ENCODE measurements around the gene NXT2.

Gene NXT2

DNA sequence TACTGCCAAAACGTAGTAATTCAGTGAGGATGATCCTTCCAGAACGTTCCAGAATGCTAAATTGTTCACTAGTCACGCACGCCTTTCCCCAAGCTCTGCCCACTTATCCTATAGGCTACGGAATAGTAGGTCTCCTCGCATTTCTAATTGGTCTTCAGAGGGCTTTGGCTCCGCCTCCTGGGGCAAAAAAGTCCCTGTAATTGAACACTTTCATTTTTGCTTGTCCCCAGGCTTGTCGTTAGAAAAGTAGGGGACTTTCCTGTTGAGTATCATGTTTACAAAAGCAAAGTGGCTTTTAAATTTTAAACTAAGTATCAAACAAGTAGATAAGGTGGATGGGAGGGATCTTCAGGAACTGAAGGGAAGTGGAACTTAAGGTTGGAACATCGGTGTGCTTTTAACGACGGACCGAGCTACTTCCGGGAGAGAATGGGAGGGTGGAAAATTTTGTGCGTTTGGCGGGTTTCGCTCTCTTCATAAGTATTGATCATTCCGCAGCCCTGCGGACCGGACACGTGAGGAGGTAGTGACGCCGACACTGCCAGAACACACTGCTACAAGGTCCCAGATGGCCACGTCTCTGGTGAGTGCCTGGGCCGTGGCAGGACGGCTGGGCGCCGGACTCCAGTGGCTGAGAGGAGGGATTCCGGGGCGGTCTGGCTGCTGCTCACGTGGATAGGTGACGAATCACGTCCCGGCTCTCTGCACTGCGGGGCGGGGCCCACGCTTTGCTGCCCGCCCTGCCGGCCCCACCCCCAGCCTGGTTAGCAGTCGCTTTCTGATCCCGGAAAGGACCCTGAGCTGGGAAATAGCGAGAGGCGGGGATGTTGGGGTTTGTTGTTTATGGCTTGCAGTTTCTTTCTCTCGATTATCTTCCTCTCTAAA lies at the start of gene NXT2:
Gene NXT2, plus strand, starts transcription at position 406 of the 885 bp plus-strand sequence. Its CDS starts 163 bp downstream, at position 569.
- H3K36me3 ChIP-seq (ENCODE audit: control insufficient read depth, insufficient read depth, low read length): no peaks in the 10 kb centered on the region
- no peaks in the 10 kb centered on the region for H3K9me3 ChIP-seq (ENCODE audit: control insufficient read depth, insufficient read depth, low read length)
- H3K27me3 ChIP-seq (ENCODE audit: control insufficient read depth, insufficient read depth, low read length): no peaks in the 10 kb centered on the region
- WGBS (ENCODE audit: insufficient coverage, insufficient read length): no CpG with 5 or more reads among the region's 43 CpGs
- peak; percentile 41 for DNase-seq (ENCODE audit: low read depth, low spot score)
- no peaks in the 10 kb centered on the region for H3K4me1 ChIP-seq (ENCODE audit: control insufficient read depth, insufficient read depth, low read length)
- peak within 1 kb of the TSS; percentile 84; the same call in 1 of the 2 replicates for H3K4me3 ChIP-seq (ENCODE audit: low read length)
- no peak within 1 kb of the TSS for H3K27ac ChIP-seq (ENCODE audit: low read length)

DNA sequence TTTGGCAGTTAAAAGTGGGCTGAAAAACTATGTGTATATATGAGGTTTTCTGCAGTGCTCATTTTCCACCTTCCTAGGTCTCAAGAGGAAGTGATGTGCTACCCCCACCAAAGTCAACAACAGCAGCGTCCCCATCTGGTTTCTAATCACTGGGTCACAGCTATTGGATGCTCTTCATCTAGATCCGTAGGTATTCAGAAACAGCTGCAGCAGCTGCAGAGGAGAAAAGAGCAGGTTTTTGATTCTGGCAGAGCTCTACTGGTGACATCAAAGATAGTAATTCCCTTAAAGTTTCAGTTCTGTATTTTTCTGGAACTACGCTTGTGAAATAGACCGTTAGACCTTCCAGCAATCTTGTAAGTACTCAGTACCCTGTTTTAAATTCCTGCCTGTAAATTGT lies 49.0 kb upstream of the NXT2 start:
- Histone ChIP-seq H3K4me3 (ENCODE audit: low read length) (no peak overlapping the region), H3K27ac (ENCODE audit: low read length) (no peak overlapping the region), H3K4me1 (ENCODE audit: control insufficient read depth, insufficient read depth, low read length) (no peaks in the 10 kb centered on the region), H3K9me3 (ENCODE audit: control insufficient read depth, insufficient read depth, low read length) (no peaks in the 10 kb centered on the region), H3K36me3 (ENCODE audit: control insufficient read depth, insufficient read depth, low read length) (no peaks in the 10 kb centered on the region), H3K27me3 (ENCODE audit: control insufficient read depth, insufficient read depth, low read length) (no peaks in the 10 kb centered on the region)
- WGBS (ENCODE audit: insufficient coverage, insufficient read length): no CpG with 5 or more reads among the region's 4 CpGs
- DNase-seq (ENCODE audit: low read depth, low spot score): no peak

DNA sequence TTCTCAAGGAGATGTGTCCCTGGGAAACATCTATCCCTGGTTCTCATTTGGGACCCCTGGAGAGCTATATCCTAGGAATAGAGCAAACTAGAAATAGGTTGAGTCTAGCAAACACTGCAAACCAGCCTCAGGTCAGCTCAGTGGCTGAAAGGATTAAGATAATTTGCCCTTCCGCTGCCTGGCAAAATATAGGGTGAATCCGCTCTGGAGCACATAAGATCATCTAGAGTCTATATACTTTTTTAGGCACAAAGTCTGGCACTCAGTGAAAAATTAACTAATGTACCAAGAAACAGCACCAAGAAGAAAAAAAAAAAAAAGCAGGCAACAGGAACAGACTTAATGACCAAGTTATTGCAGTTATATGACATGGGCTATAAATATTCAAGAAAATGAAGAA lies 47.5 kb upstream of the NXT2 start:
- Histone ChIP-seq H3K9me3 (ENCODE audit: control insufficient read depth, insufficient read depth, low read length) (no peaks in the 10 kb centered on the region), H3K27me3 (ENCODE audit: control insufficient read depth, insufficient read depth, low read length) (no peaks in the 10 kb centered on the region), H3K36me3 (ENCODE audit: control insufficient read depth, insufficient read depth, low read length) (no peaks in the 10 kb centered on the region), H3K27ac (ENCODE audit: low read length) (no peak overlapping the region), H3K4me1 (ENCODE audit: control insufficient read depth, insufficient read depth, low read length) (no peaks in the 10 kb centered on the region), H3K4me3 (ENCODE audit: low read length) (no peak overlapping the region)
- no CpG with 5 or more reads among the region's 2 CpGs for WGBS (ENCODE audit: insufficient coverage, insufficient read length)
- DNase-seq (ENCODE audit: low read depth, low spot score): no peak

DNA sequence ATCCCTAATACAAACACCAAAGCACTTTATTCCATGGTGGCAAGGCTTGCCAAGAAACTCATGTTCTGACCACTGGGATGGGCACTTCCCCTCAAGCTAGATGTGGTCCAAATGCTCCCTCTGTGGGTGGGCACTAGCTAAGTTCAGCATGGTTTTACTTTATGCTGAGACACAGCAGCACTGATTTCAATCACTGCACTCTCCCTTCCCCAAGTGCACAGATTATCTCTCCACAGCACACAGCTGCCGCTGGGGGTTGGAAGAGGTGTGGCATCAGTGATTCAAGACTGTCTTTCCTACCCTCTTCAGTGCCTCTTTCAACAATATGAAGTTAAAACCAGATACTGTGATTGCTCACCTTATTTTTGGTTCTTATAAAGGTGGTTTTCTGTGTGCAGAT lies 38.2 kb upstream of the NXT2 start:
- Histone ChIP-seq H3K4me1 (ENCODE audit: control insufficient read depth, insufficient read depth, low read length) (no peaks in the 10 kb centered on the region), H3K27me3 (ENCODE audit: control insufficient read depth, insufficient read depth, low read length) (no peaks in the 10 kb centered on the region), H3K9me3 (ENCODE audit: control insufficient read depth, insufficient read depth, low read length) (no peaks in the 10 kb centered on the region), H3K27ac (ENCODE audit: low read length) (no peak overlapping the region), H3K36me3 (ENCODE audit: control insufficient read depth, insufficient read depth, low read length) (no peaks in the 10 kb centered on the region), H3K4me3 (ENCODE audit: low read length) (no peak overlapping the region)
- WGBS (ENCODE audit: insufficient coverage, insufficient read length): no CpG with 5 or more reads among the region's 1 CpG
- DNase-seq (ENCODE audit: low read depth, low spot score): no peak

DNA sequence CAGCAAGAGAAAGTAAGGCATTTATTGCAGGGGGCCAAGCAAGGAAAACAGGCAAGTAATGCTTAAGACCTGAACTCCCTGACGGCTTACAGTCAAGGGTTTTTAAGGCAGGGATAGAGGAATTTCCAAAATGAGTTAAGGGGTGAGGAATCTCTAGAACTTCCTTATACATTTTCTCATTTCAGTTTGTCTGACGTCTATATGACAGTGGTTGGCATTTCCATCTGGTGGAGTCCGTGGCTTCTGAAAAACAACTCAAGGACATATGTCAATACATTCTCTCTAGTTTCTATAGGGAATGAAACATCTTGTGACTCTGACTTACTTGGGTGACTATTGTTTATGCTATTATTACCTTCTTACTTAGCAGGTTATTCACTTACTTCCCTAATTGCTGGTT lies 35.5 kb upstream of the NXT2 start:
- no CpG with 5 or more reads among the region's 3 CpGs for WGBS (ENCODE audit: insufficient coverage, insufficient read length)
- no peak overlapping the region for H3K27ac ChIP-seq (ENCODE audit: low read length)
- no peaks in the 10 kb centered on the region for H3K36me3 ChIP-seq (ENCODE audit: control insufficient read depth, insufficient read depth, low read length)
- no peak overlapping the region for H3K4me3 ChIP-seq (ENCODE audit: low read length)
- no peak for DNase-seq (ENCODE audit: low read depth, low spot score)
- no peaks in the 10 kb centered on the region for H3K4me1 ChIP-seq (ENCODE audit: control insufficient read depth, insufficient read depth, low read length)
- no peaks in the 10 kb centered on the region for H3K9me3 ChIP-seq (ENCODE audit: control insufficient read depth, insufficient read depth, low read length)
- H3K27me3 ChIP-seq (ENCODE audit: control insufficient read depth, insufficient read depth, low read length): no peaks in the 10 kb centered on the region

DNA sequence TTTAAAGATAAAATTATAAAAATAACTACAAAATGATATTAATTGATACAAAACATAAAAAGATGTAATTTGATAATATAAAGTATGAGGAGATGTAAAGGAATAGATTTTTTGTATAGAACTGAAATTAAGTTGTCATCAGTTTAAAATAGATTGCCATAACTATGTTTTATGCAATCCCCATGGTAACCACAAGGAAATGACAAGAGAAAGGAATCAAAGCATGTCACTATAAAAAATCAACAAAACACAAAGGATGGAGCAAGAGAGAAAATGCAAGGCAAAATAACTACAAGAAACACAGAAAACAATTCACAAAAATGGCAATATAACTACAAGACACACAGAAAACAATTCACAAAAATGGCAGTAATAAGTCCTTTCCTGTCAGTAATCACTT lies 27.7 kb upstream of the NXT2 start:
- H3K27me3 ChIP-seq (ENCODE audit: control insufficient read depth, insufficient read depth, low read length): no peaks in the 10 kb centered on the region
- no peaks in the 10 kb centered on the region for H3K9me3 ChIP-seq (ENCODE audit: control insufficient read depth, insufficient read depth, low read length)
- no peak overlapping the region for H3K27ac ChIP-seq (ENCODE audit: low read length)
- no peak overlapping the region for H3K4me3 ChIP-seq (ENCODE audit: low read length)
- no peaks in the 10 kb centered on the region for H3K36me3 ChIP-seq (ENCODE audit: control insufficient read depth, insufficient read depth, low read length)
- no peak for DNase-seq (ENCODE audit: low read depth, low spot score)
- no peaks in the 10 kb centered on the region for H3K4me1 ChIP-seq (ENCODE audit: control insufficient read depth, insufficient read depth, low read length)

DNA sequence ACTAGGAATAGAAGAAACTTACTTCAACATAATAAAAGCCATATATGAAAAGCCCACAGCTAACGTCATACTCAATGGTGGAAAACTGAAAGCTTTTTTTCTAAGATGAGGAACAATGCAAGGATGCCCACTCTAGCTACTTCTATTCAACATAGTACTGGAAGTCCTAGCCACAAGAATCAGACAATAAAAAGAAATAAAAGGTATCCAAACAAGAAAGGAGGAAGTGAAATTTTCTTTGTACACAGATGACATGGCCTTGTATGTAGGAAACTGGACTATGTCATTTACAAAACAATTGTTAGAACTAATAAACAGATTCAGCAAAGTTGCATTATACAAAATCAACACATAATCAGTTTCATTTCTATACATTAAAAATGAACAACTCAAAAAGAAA lies 25.5 kb upstream of the NXT2 start:
- Histone ChIP-seq H3K27me3 (ENCODE audit: control insufficient read depth, insufficient read depth, low read length) (no peaks in the 10 kb centered on the region), H3K9me3 (ENCODE audit: control insufficient read depth, insufficient read depth, low read length) (no peaks in the 10 kb centered on the region), H3K4me3 (ENCODE audit: low read length) (no peak overlapping the region), H3K36me3 (ENCODE audit: control insufficient read depth, insufficient read depth, low read length) (no peaks in the 10 kb centered on the region), H3K4me1 (ENCODE audit: control insufficient read depth, insufficient read depth, low read length) (no peaks in the 10 kb centered on the region), H3K27ac (ENCODE audit: low read length) (no peak overlapping the region)
- no peak for DNase-seq (ENCODE audit: low read depth, low spot score)
- WGBS (ENCODE audit: insufficient coverage, insufficient read length): no CpG with 5 or more reads among the region's 1 CpG

DNA sequence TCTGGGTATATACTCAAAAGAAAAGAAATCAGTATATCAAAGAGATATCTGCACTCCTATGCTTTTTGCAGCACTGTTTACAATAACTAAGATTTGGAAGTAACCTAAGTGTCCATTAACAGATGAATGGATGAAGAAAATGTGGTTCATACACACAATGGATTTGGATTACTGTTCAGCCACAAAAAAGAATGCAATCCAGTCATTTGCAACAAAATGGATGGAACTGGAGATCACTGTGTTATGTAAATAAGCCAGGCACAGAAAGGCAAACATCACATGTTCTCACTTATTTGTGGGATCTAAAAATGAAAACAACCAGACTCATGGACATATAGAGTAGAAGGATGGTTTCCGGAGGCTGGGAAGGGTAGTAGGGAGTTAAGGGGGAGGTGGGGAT lies 17.6 kb upstream of the NXT2 start:
- Histone ChIP-seq H3K36me3 (ENCODE audit: control insufficient read depth, insufficient read depth, low read length) (no peaks in the 10 kb centered on the region), H3K27me3 (ENCODE audit: control insufficient read depth, insufficient read depth, low read length) (no peaks in the 10 kb centered on the region), H3K27ac (ENCODE audit: low read length) (no peak overlapping the region), H3K4me3 (ENCODE audit: low read length) (no peak overlapping the region), H3K9me3 (ENCODE audit: control insufficient read depth, insufficient read depth, low read length) (no peaks in the 10 kb centered on the region), H3K4me1 (ENCODE audit: control insufficient read depth, insufficient read depth, low read length) (no peaks in the 10 kb centered on the region)
- DNase-seq (ENCODE audit: low read depth, low spot score): no peak
- 100% methylated on average over 1 of the region's 1 CpG for WGBS (ENCODE audit: insufficient coverage, insufficient read length)

DNA sequence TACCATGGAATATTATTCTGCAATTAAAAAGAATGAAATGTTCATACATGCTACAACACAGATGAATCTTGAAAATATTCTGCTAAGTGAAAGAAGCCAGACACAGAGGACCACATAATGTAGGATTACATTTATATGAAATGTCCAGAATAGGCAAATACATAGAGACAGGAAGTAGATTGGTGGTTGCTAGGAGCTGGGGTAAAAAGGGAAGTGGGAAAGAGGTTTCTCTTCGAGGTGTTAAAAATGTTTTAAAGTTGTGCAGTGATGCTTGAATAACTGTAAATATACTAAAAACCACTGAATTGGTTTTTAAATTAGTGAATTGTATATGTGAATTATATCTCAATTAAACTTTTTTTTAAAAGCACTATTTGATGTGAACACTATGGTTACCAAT lies 3.6 kb upstream of the NXT2 start:
- Histone ChIP-seq H3K4me3 (ENCODE audit: low read length) (no peak overlapping the region), H3K27ac (ENCODE audit: low read length) (no peak overlapping the region), H3K27me3 (ENCODE audit: control insufficient read depth, insufficient read depth, low read length) (no peaks in the 10 kb centered on the region), H3K9me3 (ENCODE audit: control insufficient read depth, insufficient read depth, low read length) (no peaks in the 10 kb centered on the region), H3K36me3 (ENCODE audit: control insufficient read depth, insufficient read depth, low read length) (no peaks in the 10 kb centered on the region), H3K4me1 (ENCODE audit: control insufficient read depth, insufficient read depth, low read length) (no peaks in the 10 kb centered on the region)
- WGBS (ENCODE audit: insufficient coverage, insufficient read length): no CpG with 5 or more reads among the region's 1 CpG
- no peak for DNase-seq (ENCODE audit: low read depth, low spot score)

DNA sequence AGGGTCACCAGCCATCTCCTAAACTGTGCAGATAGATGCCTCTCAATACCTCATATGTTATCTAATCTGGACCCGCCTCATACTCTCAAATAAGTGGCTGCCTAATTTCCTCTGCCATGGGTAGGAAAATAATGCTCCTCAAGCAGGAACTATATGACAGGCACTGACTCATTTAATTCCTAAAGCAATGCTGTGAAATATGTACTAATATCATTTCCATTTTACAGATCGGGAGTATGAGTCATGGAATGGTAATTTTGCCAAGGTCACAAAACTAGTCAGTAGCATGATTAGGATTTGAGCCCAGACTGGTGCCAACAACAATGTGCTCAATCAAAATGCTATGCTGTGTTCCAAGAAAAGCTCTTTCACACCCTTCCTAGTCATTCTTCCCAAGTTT lies 3.0 kb upstream of the NXT2 start:
- DNase-seq (ENCODE audit: low read depth, low spot score): no peak
- no CpG with 5 or more reads among the region's 2 CpGs for WGBS (ENCODE audit: insufficient coverage, insufficient read length)
- H3K4me3 ChIP-seq (ENCODE audit: low read length): no peak overlapping the region

DNA sequence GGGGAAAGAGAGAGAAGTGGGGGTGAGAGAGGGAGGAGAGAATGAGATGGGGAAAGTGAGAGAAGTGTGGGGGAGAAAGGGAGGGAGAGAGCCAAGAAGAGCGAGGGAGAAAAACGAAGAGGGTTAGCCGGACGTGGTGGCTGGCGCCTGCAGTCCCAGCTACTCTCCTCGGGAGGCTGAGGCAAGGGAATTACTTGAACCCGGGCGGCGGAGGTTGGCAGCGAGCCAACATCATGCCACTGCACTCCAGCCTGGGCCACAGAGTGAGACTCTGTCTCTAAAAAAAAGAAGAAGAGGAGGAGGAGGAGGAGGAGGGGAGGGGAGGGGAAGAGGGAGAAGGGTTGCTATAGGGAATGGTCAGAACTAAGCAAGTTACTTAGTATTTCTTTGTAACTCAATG lies 1.7 kb upstream of the NXT2 start:
- no peaks in the 10 kb centered on the region for H3K27me3 ChIP-seq (ENCODE audit: control insufficient read depth, insufficient read depth, low read length)
- no peaks in the 10 kb centered on the region for H3K4me1 ChIP-seq (ENCODE audit: control insufficient read depth, insufficient read depth, low read length)
- H3K9me3 ChIP-seq (ENCODE audit: control insufficient read depth, insufficient read depth, low read length): no peaks in the 10 kb centered on the region
- no peak overlapping the region for H3K4me3 ChIP-seq (ENCODE audit: low read length)
- no peak overlapping the region for H3K27ac ChIP-seq (ENCODE audit: low read length)
- no peak for DNase-seq (ENCODE audit: low read depth, low spot score)
- H3K36me3 ChIP-seq (ENCODE audit: control insufficient read depth, insufficient read depth, low read length): no peaks in the 10 kb centered on the region
- WGBS (ENCODE audit: insufficient coverage, insufficient read length): 100% methylated on average over 1 of the region's 10 CpGs

More for the DNA sequence above, 3.0 kb upstream of the NXT2 start:
- H3K36me3 ChIP-seq (ENCODE audit: control insufficient read depth, insufficient read depth, low read length): no peaks in the 10 kb centered on the region
- no peak overlapping the region for H3K27ac ChIP-seq (ENCODE audit: low read length)
- no peaks in the 10 kb centered on the region for H3K9me3 ChIP-seq (ENCODE audit: control insufficient read depth, insufficient read depth, low read length)
- H3K27me3 ChIP-seq (ENCODE audit: control insufficient read depth, insufficient read depth, low read length): no peaks in the 10 kb centered on the region
- H3K4me1 ChIP-seq (ENCODE audit: control insufficient read depth, insufficient read depth, low read length): no peaks in the 10 kb centered on the region
